Keratinocyte (primary cell): Measurements from ENCODE around the gene NUDT9.

Experiments
- CTCF ChIP-seq, 3 experiments: IDR thresholded peaks in 1 of 3; conservative IDR thresholded peaks in 1 of 3; optimal IDR thresholded peaks in 1 of 3; 2 replicates in 2 of 3; 3 replicates in 1 of 3; pipeline versions ENCODE3 to v1.5.1; 2011; ENCODE audit warnings: low read length in 3 of 3, mild to moderate bottlenecking in 3 of 3, moderate library complexity in 2 of 3, control low read depth in 1 of 3, inconsistent platforms in 1 of 3; ENCODE audit not compliant: insufficient read depth in 2 of 3; ENCODE audit errors: extremely low read depth in 1 of 3
- EZH2 ChIP-seq: IDR thresholded peaks from one replicate; pipeline ENCODE4 v1.6.1; 2012; ENCODE audit warnings: inconsistent platforms, mild to moderate bottlenecking, low read length, moderate library complexity

- TF ChIP-seq CTCF (optimal IDR thresholded peaks at IDR 0.05 in 1 of 3, IDR thresholded peaks at IDR 0.05 in 1 of 3, conservative IDR thresholded peaks at IDR 0.05 in 1 of 3; ENCODE audit: extremely low read depth in 1 of 3, insufficient read depth in 2 of 3, low read length in 3 of 3) (no peak), EZH2 (no peak)
These were observed 15.9 kb upstream of the NUDT9 start for GRCh38 chr4:87406462-87406861.
